DND-41 (cell line): ENCODE results near the gene HINT3.

ENCODE experiments used
- ATAC-seq: fragments of 200-7000 bp; cut with Tn5 transposase; 3 replicates; pipeline ENCODE4 v1.9.1; 2021; ENCODE audit warnings: low read depth; ENCODE audit not compliant: insufficient read depth
- DNase-seq: peaks from one replicate; pipeline ENCODE4 v3.0.0-alpha.2; 2020
- H2AFZ ChIP-seq: 2 replicates; pipeline ENCODE4 v1.6.0; 2012; ENCODE audit warnings: low read depth, low read length
- H3K27ac ChIP-seq: 2 replicates; pipeline ENCODE4 v1.5.1; 2012; ENCODE audit warnings: low read length, inconsistent platforms
- H3K27me3 ChIP-seq: fragments of 200-600 bp; sonication (generic); 2 replicates; pipeline ENCODE4 v1.6.0; 2012; ENCODE audit warnings: low read length, mild to moderate bottlenecking, inconsistent platforms; ENCODE audit not compliant: insufficient read depth, poor library complexity
- H3K36me3 ChIP-seq: 2 replicates; pipeline ENCODE4 v1.5.1; 2012; ENCODE audit warnings: low read length, inconsistent platforms; ENCODE audit not compliant: insufficient read depth
- H3K4me1 ChIP-seq: 2 replicates; pipeline ENCODE4 v1.5.1; 2012; ENCODE audit warnings: mild to moderate bottlenecking, low read length; ENCODE audit not compliant: insufficient read depth
- H3K4me2 ChIP-seq: 2 replicates; pipeline ENCODE4 v1.6.0; 2012; ENCODE audit warnings: mild to moderate bottlenecking, moderate library complexity, low read length, inconsistent platforms; ENCODE audit not compliant: insufficient read depth
- H3K4me3 ChIP-seq, 2 experiments: fragments of 200-600 bp in 1 of 2; shearing (Covaris generic) in 1 of 2; 2 replicates each; pipeline ENCODE4 v1.5.1; 2012 to 2016; ENCODE audit warnings: inconsistent platforms in 2 of 2, low read length in 2 of 2, mild to moderate bottlenecking in 2 of 2, low read depth in 1 of 2, moderate library complexity in 1 of 2
- H3K79me2 ChIP-seq: 2 replicates; pipeline ENCODE4 v1.6.0; 2012; ENCODE audit warnings: low read length, inconsistent platforms; ENCODE audit not compliant: insufficient read depth
- H3K9ac ChIP-seq: 2 replicates; pipeline ENCODE4 v1.6.0; 2012; ENCODE audit warnings: low read depth, mild to moderate bottlenecking, inconsistent platforms, low read length, moderate library complexity
- H3K9me3 ChIP-seq: 2 replicates; pipeline ENCODE4 v1.5.1; 2012; ENCODE audit warnings: low read length, moderate library complexity, mild to moderate bottlenecking, inconsistent platforms; ENCODE audit not compliant: insufficient read depth, severe bottlenecking
- H4K20me1 ChIP-seq: 2 replicates; pipeline ENCODE4 v1.6.0; 2012; ENCODE audit warnings: low read length; ENCODE audit not compliant: insufficient read depth
- CTCF ChIP-seq: IDR thresholded peaks from 2 replicates; pipeline ENCODE4 v1.5.1; 2012; ENCODE audit warnings: borderline replicate concordance, low read length, moderate library complexity, mild to moderate bottlenecking; ENCODE audit not compliant: poor library complexity, severe bottlenecking; ENCODE audit errors: extremely low read depth
- EZH2 ChIP-seq: IDR thresholded peaks from 3 replicates; pipeline ENCODE4 v1.6.1; 2012; ENCODE audit warnings: borderline replicate concordance, low read depth, mild to moderate bottlenecking, moderate library complexity, low read length, inconsistent platforms; ENCODE audit not compliant: severe bottlenecking

The HINT3 gene

GRCh38 chr6:125918681-125919566 is 37.6 kb upstream of the HINT3 start:
- no peak overlapping the region for H3K4me2 ChIP-seq
- peaks cover 63% of the 10 kb centered on the region for H3K36me3 ChIP-seq
- no peak overlapping the region for H3K9ac ChIP-seq
- H3K4me3 ChIP-seq, result no peak overlapping the region
- H3K27ac ChIP-seq, result no peak overlapping the region
- H2AFZ ChIP-seq, result no peak overlapping the region
- no peak for TF ChIP-seq EZH2
- TF ChIP-seq CTCF, result no peak
- ATAC-seq (peak; percentile 55; the same call in 2 of the 3 replicates), DNase-seq (no peak)
- H3K79me2 ChIP-seq, result no peaks in the 10 kb centered on the region
- H3K27me3 ChIP-seq, result no peaks in the 10 kb centered on the region
- no peaks in the 10 kb centered on the region for H3K9me3 ChIP-seq
- no peaks in the 10 kb centered on the region for H3K4me1 ChIP-seq
- H4K20me1 ChIP-seq, result no peaks in the 10 kb centered on the region

- Histone ChIP-seq H3K36me3 (peaks cover 67% of the 10 kb centered on the region), H3K79me2 (no peaks in the 10 kb centered on the region), H3K27ac (no peak overlapping the region), H3K9me3 (no peaks in the 10 kb centered on the region), H2AFZ (no peak overlapping the region), H3K9ac (no peak overlapping the region), H3K4me2 (no peak overlapping the region), H3K4me3 (no peak overlapping the region), H3K4me1 (no peaks in the 10 kb centered on the region), H3K27me3 (no peaks in the 10 kb centered on the region), H4K20me1 (no peaks in the 10 kb centered on the region)
- no peak for ATAC-seq
- TF ChIP-seq EZH2 (no peak), CTCF (no peak)
- DNase-seq, result no peak
Observed at GRCh38 chr6:125919618-125920017, 37.0 kb upstream of the HINT3 start.

GRCh38 chr6:125922322-125922860 is 34.2 kb upstream of the HINT3 start:
- no peak overlapping the region for H3K4me3 ChIP-seq
- H3K4me1 ChIP-seq, result no peaks in the 10 kb centered on the region
- DNase-seq (no peak), ATAC-seq (no peak)
- H3K27ac ChIP-seq, result no peak overlapping the region
- no peak overlapping the region for H3K4me2 ChIP-seq
- H3K27me3 ChIP-seq, result no peaks in the 10 kb centered on the region
- no peak overlapping the region for H2AFZ ChIP-seq
- no peaks in the 10 kb centered on the region for H4K20me1 ChIP-seq
- H3K9ac ChIP-seq, result no peak overlapping the region
- H3K9me3 ChIP-seq, result no peaks in the 10 kb centered on the region
- H3K79me2 ChIP-seq, result no peaks in the 10 kb centered on the region
- H3K36me3 ChIP-seq, result peaks cover 70% of the 10 kb centered on the region
- TF ChIP-seq EZH2 (no peak), CTCF (no peak)
